ENCODE results near the gene AADAC.
A peak's percentile ranks its signal among the peaks of the same experiment; 100 is the strongest.
"Not testable (repeated sequence)": the region's sequence is repeated elsewhere in the genome, so short reads cannot be mapped to it uniquely, and the experiment has no call there.

AADAC gene

GRCh38 chr3:151863611-151864010 is 49.7 kb downstream of the AADAC start:
- DNase-seq = peak; percentile 35

- DNase-seq = no peak
Observed at GRCh38 chr3:151864423-151865101, 50.6 kb downstream of the AADAC start.

GRCh38 chr3:151866711-151867410 is 52.9 kb downstream of the AADAC start:
- no peak for DNase-seq

GRCh38 chr3:151867666-151868065 is 53.8 kb downstream of the AADAC start:
- DNase-seq = no peak

- DNase-seq = no peak
Observed at GRCh38 chr3:151869181-151869580, 55.3 kb downstream of the AADAC start.

GRCh38 chr3:151871639-151872468 is 57.9 kb downstream of the AADAC start:
- no peak for DNase-seq

GRCh38 chr3:151873398-151873797 is 59.5 kb downstream of the AADAC start, which contains the start of gene SUCNR1:
TSS of gene SUCNR1 (plus strand) at chr3:151873643. CDS start at chr3:151879893, 6,250 bp downstream.
- DNase-seq = peak; percentile 99

- not testable (repeated sequence) for DNase-seq
Observed at GRCh38 chr3:151874079-151874478, 60.2 kb downstream of the AADAC start.

- peak; percentile 43 for DNase-seq
Observed at GRCh38 chr3:151875759-151876158, 61.8 kb downstream of the AADAC start.

GRCh38 chr3:151877269-151877668 is 63.4 kb downstream of the AADAC start:
- no peak for DNase-seq
